ENCODE data around the gene WASF2.
"Not testable (repeated sequence)": the region's sequence is repeated elsewhere in the genome, so short reads cannot be mapped to it uniquely, and the experiment has no call there.

Gene WASF2

DNA sequence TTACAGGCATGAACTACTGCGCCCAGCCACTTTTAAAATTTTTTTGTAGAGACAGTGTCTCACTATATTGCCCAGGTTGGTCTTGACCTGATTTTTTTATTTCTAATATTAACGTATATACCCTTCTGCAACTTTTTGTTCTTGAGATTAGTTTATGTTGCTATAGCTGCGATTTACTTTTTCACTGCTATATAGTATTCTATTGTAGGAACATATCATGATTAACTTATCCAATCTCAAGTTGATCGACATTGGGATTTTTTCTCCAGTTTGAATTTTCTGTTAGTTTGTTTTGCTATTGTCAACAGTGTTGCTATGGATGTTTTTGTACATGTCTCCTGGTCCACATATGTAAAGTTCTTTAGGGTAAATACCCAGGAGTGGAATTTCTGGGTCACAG lies 35.4 kb downstream of the WASF2 start:
- no peak for DNase-seq (ENCODE audit: low read depth in 2 of 2, low spot score in 1 of 2)

DNA sequence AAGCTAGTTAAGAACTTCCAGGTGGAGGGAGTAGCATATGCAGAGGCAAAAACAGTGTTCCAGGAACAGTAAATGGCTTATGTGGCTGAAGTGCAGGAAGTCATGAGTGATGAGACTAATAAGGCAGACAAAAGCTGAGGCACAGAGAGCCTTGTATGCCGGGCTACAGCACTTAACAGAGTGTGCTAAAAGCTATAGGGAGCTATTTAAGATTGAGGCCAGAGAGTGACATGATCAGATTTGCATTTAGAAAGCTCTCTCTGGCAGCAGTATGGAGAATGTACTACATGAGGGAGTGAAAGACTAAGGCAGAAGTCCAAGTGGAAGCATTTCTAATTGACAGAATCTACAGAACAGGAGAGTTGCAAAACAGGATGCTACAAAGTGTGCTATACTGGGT lies 38.6 kb downstream of the WASF2 start:
- no peak for DNase-seq (ENCODE audit: low read depth in 2 of 2, low spot score in 1 of 2)

DNA sequence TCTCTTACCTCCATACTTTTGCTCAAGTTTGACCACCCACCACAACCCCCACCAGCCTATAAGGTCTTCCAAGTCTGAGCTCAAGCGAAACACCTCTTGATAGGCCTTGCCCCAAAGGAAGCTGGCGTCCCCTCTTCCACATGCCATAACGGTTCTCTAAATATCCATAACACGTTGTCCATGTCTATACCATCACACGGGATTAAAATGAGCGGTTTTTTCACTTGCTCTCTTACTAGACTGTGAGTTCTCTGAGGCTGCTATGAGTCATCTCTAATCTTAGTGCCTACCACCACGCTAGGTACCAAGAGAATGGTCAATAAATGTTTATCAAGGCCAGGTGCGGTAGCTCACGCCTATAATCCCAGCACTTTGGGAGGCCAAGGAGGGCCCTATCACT lies 41.0 kb downstream of the WASF2 start:
- no peak for DNase-seq (ENCODE audit: low read depth in 2 of 2, low spot score in 1 of 2)

DNA sequence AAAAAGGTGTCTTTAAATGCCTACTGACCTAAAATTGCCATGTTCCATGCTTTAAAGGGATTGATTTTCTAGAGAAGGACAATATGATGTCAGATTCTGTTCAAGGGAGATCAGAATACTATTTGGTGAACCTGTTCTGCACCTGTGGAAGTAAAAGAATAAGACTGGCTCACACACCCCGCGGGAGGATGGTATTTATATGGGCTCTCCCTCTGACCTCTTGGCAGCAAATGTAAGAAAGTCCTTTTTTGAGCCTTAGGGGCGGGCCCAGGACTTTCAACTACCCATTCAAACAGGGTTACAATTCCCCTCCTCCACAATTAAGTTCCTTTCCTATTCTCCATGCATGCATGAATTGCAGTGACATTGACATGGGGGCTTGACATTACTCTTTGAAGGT lies 42.1 kb downstream of the WASF2 start:
- no peak for DNase-seq (ENCODE audit: low read depth in 2 of 2, low spot score in 1 of 2)

DNA sequence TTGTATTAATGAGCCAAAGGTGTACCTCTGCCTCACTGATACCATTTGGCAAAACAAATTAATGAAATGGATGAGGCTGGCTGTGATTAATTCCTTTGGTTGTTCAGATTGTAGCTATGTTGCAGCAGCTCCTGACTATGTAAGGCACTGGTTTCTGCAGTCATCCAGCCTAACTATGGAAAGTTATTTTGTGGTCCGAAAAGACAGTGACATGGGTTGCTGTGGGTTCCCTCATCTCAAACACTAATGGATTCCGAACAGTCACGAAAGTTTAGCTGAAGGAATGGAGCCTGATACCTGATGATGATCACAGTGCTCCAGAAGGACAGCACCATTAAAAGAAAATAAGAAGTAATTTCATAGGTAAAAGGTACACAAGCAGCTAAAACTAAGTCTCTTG lies 42.6 kb downstream of the WASF2 start:
- DNase-seq (ENCODE audit: low read depth in 2 of 2, low spot score in 1 of 2) = no peak

DNA sequence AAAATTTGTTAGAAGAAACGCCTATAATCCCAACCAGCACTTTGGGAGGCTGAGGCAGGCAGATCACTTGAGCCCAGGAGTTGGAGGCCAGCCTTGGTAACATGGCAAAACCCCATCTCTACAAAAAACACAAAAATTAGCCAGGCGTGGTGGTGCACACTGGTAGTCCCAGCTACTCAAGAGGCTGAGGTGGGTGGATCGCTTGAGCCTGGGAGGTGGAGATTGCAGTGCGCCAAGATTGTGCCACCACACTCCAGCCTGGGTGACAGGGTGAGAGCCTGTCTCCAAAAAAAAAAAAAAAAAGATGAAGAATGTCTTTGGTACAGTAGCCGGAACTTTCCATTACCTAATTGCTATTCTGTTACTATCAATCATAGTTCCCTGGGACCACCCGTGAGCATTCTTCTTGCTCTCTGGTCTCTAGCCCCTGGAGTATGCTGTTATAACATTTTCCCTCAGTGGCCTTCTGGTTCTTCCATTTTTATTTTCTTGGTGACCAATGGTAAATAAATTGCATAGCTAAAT lies 43.4 kb downstream of the WASF2 start:
- DNase-seq (ENCODE audit: low read depth in 2 of 2, low spot score in 1 of 2) = no peak

DNA sequence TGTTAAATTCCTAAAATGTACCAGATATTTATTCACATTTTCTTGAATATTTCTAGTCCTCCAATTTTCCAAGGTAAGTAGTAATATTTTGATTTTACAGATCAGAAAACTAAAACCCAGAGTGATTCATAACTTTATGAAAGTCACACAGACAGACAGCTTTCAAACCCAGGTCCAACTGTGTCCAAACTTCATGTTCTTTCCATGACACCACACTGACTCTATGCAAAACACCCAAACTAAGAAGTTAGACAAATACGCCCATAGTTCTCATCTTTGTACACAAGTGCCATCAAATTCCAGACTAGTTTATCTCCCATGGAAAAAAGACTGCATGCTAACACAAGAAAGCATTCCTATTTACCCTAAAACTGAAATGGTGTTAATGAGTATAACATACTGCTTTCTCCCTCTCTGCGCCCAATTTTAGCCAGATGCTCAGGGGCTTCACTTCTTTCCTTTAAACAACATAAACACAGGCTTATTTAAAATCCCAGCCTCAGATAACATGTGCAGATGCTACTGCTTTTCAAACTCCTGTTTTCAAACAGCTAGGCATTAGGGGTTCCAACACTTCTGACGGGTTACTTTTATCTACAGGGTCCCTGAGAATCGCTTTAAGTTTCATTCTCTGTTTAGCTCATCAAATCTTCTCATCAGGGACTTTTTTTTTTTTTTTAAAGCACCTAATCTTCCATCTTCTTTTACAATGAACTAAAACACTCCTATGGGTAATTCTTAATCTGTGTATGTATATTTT lies 44.6 kb downstream of the WASF2 start:
- DNase-seq (ENCODE audit: low read depth in 2 of 2, low spot score in 1 of 2) = no peak

DNA sequence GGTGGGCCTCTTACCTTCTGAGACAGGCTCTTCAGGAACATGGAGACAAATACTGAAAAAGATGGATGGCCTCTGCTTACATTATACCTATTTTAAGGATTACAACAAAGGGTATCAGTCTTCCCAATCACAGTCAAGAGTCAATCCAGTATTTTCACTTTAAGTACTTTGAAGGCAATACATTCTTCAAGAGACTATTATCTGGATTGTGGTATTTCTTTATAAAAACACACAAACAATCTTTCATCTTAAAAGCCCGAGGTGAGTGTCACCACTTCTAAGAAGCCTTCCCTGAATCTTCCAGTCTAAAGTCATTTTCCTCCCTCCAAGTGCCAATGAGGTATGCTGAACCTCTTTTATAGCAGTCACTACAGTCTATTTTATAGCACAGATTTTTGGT lies 45.3 kb downstream of the WASF2 start:
- DNase-seq (ENCODE audit: low read depth in 2 of 2, low spot score in 1 of 2) = no peak

DNA sequence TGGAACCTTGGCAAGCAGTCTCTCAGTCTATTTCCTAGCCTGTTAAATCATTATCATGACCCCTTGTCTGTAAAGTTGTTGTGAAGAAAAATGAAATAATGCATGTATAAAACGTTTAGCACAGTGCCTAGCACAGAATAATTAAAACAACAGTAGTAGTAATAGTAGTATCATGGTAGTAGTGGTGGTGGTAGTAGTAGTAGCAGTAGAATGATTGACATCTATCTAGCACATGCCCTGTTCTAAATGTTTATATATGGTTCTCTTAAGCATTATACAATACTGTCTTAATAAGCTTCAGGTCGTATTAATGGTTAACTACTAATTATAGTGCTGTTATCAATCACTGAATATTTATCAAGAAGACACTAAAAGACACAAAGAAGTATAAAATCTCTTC lies 50.8 kb downstream of the WASF2 start:
- no peak for DNase-seq (ENCODE audit: low read depth in 2 of 2, low spot score in 1 of 2)

DNA sequence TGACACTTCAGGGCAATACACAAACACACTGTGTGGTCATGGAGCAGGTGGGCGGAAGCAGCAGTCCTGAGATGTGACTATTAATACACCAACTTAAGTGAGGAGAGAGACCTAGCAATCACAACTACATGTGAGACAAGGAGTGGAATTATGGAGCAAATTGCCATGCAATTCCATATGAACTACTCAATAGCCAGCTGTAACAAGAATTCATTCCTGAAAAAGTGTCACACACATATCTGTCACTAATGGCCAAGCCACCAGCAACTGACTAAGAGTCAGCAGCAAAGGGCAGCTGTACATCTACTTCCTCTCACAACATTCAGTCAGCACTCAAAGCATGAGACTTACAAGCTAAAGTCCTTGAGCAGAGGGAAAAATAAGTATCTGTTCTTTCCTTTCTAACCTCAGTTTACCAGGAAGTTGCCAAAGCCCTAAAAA lies 51.3 kb downstream of the WASF2 start:
- DNase-seq (ENCODE audit: low read depth in 2 of 2, low spot score in 1 of 2) = no peak

DNA sequence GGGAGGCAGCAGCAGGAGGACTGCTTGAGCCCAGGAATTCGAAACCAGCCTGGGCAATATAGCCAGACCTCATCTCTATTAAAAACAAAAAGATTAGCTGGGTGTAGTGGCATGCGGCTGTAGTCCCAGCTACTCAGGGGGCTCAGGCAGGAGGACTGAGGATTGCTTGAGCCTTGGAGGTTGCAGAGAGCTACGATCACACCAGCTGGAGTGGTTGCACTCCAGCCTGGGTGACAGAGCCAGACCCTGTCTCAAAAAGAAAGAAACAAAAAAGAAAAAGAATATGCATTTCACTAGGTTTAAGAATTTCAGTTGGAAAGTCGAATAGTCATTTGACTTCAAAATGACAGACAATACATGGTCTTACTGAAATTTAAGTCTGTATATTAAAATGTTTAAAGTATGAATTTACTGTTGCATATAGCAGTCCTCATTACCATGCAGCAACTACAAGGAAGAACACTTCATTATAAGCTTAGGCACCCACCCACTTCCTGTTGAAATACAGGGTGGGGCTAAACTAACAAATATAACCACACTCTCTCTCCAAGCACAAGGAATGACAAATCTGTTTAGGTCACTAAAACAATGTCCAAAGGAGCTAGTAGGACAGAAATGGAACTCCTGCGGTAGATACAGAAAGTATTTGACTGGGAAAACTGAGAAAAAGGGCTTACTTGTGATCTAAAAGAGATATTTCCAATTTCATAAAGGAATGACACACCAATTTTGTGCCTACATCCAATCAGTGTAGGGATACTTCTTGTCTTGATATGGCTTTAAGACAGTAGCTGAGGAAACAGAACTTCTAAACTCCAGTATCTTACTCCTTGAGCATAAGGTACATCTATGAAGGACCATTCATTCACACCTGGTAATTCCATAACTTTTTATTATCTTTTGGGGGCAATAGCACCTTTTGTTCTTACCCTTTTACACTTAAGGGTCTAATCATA lies 53.5 kb downstream of the WASF2 start:
- DNase-seq (ENCODE audit: low read depth in 2 of 2, low spot score in 1 of 2) = no peak

DNA sequence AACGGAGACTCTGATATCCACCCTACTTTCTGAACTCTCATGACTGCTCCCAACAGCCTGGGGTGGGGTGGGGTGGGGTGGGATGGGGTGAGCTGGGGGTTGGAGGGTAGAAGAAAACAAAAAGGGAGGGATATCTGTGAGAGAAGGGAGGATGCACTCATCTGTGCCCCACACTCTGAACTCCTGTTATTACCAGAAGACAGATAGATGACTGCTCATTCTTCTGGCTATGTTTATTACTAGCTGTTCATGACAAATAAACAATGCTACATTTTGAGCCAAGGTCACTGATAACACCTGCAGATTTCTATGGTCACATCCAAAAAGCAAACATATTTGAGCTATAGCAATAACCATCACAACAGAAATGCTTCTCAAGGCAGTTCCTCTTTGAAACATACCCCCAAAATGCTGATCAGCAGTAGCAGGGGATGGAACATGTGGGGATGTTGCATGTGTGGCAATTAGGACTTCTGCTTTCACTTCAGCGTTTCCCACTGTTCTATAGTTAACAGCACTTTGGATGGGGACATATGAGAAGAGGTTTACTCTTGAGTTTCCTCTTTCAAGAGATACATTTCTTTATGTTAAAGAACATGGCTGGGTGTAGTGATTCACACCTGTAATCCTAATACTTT lies 54.3 kb downstream of the WASF2 start:
- DNase-seq (ENCODE audit: low read depth in 2 of 2, low spot score in 1 of 2) = no peak

DNA sequence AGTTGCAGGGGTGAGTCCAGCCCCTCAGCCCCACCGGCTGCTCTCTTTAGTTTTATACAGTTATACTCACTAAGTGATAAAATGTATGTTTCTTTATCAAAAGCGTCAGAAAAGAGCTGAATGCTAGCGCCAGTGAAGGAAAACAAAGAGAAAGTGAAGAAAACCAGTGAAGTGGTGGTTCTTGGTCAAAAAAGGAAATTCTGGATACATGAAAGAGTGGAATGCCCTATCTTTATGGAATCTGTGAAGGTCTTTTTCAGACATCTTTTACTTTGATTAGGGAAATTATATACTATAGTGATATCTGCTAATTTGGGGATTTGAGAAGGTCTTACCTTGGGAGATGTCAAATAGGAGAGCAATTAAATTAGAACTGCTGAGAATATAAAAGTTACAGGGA lies 56.3 kb downstream of the WASF2 start:
- DNase-seq (ENCODE audit: low read depth in 2 of 2, low spot score in 1 of 2) = no peak

DNA sequence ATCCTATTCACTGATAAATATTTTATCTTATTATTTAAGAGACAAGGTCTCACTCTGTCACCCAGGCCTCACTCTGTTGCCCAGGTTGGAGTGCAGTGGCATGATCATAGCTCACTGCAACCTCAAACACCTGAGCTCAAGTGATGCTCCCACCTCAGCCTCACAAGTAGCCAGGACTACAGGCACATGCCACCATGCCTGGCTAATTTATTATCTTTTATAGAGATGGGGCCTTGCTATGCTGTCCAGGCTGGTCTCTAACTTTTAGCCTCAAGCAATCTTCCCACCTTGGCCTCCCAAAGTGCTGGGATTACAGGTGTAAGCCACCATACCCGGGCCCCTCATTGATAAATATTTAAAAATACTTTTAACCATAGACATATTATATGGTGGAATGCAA lies 57.2 kb downstream of the WASF2 start:
- DNase-seq (ENCODE audit: low read depth in 2 of 2, low spot score in 1 of 2) = not testable (repeated sequence)

DNA sequence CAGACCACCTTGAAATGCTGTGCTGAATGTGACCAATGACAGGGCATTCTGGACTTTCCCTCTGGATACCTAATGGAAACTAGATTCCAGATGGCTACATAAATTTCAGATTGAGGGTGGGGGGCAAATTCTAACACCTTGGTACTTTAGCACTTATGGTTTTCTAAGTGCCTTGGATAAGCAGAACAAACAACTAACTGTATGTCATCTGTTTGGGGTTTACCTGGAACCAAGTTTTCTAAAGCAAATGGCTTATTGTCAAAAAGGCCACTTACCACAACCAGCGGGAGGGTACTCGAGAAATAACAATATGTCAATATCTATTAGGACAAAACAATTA lies 58.4 kb downstream of the WASF2 start:
- no peak for DNase-seq (ENCODE audit: low read depth in 2 of 2, low spot score in 1 of 2)

DNA sequence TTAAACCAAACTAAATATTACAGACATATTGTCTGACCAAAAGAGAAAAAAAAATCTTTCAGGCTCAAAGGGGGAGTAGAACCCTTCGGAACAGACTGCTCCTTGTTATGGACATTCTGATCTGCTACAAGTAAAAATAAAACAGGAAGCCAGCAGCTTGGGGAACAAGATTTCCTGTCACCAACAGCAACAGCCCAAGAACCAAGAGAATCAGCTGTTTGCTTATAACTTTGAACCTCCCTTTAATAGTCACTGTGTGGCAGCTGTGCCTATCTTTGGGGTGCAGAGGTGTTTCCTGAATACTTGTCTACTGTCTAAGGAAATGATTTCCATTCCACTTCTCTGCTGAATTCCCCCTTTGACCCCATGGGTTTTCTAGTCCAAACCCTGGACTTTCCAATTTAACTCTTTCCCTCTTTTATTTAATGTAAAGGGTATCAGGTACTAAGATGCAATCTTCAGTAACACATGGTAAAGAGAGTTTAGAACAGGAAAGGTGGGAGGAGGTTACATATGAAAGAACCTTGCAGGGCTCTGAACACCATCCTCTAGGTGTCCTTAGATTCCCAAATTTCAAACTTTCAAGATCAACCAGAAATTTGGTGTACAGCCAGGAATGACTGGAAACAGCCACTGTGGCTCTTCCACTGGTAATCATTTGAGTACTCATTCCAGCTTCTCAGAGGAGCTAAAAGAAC lies 58.9 kb downstream of the WASF2 start:
- DNase-seq (ENCODE audit: low read depth in 2 of 2, low spot score in 1 of 2) = no peak

DNA sequence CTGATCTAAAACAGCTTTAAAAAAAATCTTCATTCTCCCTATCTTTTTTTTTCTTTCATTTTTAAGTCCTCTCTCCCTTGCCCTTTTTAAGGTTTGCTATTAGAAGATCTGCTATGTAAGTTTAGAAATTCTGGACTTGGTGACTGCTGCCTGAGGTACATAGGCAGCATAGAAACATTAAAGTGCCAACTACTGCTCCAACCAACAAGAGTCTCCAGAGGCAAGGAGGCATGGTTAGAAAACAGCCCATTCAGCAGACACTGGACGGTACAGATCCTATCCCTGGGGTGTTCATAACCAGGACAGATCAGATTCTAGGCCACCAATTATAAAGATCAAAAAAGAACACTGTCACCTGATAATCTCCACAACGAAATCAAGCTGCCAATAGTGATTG lies 60.9 kb downstream of the WASF2 start:
- no peak for DNase-seq (ENCODE audit: low read depth in 2 of 2, low spot score in 1 of 2)

DNA sequence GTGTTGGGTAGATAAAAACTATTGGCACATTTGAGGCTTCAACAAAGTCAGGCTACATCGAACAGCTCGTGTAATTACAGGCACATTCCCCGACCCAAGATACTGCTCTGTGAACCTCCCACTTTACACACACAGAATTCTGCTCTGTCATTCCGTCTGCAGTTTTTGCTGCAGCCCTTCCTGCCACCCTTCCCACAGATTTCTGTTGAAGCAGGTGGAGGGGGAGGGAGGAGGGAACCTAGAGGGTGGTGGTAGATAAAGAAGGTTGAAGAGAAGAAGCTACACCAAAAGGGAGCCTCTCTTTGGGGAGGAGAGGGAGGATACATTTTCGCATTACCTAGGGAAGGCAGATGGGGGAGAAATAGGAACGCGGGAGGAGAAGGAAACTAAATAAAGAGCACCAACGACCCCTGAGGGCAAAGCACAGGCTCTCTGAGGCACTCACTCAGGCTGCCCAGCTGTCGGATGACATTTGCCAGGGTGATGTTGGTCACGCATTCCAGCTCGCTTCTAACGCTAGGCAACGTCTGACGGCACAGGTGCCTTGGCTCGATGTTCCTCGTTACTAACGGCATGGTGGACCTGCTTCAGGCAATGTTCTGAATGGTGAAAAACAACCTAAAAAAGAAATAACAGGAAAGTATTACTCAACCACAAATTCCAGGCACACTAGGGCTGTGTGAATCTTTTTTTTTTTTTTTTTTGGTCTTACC lies 61.5 kb downstream of the WASF2 start:
- no peak for DNase-seq (ENCODE audit: low read depth in 2 of 2, low spot score in 1 of 2)

DNA sequence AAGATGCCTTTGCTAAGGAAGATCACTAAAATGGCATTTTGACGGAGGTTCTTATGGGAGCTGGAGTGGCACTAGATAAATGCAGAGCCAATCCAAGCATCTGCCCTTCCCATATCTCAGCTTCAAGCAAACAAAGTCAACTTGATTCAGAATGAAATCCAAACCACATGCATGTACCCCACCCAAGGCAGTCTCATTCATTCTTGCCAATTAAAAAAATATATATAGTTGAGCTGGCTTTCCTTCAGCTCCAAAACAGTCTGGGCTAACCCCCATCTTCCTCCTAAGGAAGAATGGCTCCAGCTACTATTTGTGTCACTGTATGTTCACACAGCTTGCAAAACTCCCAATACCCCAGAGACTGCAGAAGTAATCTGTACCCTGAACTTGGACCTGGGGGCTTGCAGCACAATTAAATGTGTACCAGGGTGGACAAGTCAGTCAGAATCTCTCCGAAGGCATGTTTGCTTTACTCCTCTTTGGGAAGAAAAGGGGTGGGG lies 62.1 kb downstream of the WASF2 start:
- no peak for DNase-seq (ENCODE audit: low read depth in 2 of 2, low spot score in 1 of 2)

DNA sequence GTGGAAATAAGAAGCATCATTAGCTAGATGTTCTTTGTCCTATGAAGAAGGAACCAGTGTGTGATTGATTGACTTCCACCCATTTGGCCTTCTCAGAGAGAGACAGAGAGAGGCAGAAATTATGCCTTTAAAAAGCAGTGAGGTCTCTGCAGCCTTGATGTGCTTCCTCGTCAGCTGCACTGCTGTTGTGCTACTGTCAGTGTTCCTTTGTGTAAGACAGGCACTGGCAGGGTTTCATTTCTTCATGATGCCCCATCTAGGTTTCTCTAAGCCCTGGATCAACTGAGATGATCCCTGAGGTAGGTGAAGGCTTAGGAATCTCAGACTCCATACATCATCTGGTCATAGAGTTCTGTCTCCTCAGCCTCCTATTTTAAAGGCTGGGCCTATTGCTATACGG lies 62.6 kb downstream of the WASF2 start:
- no peak for DNase-seq (ENCODE audit: low read depth in 2 of 2, low spot score in 1 of 2)
